H1 (cell line): ENCODE data around the gene BMPR1A. TPM values are rescaled to one million over a fixed set of nuclear protein-coding genes. Genes with fewer than 3 reads are reported as not detected.

Experiments used
- ASH2L ChIP-seq: fragments of 200-600, 300-600 bp; sonication (generic); IDR thresholded peaks from one replicate; pipeline ENCODE4 v1.7.1; 2017; ENCODE audit warnings: low read length
- SAP30 ChIP-seq: fragments of 300-600 bp; sonication (generic); IDR thresholded peaks from 2 replicates; pipeline ENCODE4 v1.7.1; 2012; ENCODE audit warnings: low read length, moderate library complexity, mild to moderate bottlenecking, inconsistent platforms; ENCODE audit not compliant: insufficient read depth, insufficient replicate concordance
- polyA plus RNA-seq, 7 experiments: library from polyadenylated mRNA; depleted of rRNA in 3 of 7; stranded (reverse) in 5 of 7; unstranded in 2 of 7; fragments of >200 nt in 5 of 7; fragments of 200-250 nt in 2 of 7; gene quantifications; 1 replicate in 5 of 7; 2 replicates in 1 of 7; 4 replicates in 1 of 7; pipeline versions ENCODE4 v1.2.1 to v1.2.3, GENCODE V29; 2011 to 2013; ENCODE audit warnings: missing spikeins in 2 of 7, mixed read lengths in 2 of 7
- total RNA-seq: library from RNA; stranded (reverse); fragmentation: NEBNext Ultra II Directional; extraction: Animal tissue kit (Norgen Biotek cat#: 25700); gene quantifications from 2 replicates; pipeline ENCODE4 v1.2.1, GENCODE V29; 2021
- TF ChIP-seq, protein P1 (sequence below), 3 experiments: IDR thresholded peaks; 1 replicate in 2 of 3; 2 replicates in 1 of 3; pipeline versions ENCODE4 v1.5.1 to v1.6.1; 2011; ENCODE audit warnings: low read length in 3 of 3, mild to moderate bottlenecking in 3 of 3, inconsistent platforms in 2 of 3, low read depth in 1 of 3, moderate library complexity in 1 of 3; ENCODE audit not compliant: insufficient read depth in 1 of 3; ENCODE audit errors: control extremely low read depth in 1 of 3

Gene BMPR1A
- total and polyA plus RNA-seq, 2 of the 8 experiments (the other 6 are each of a cell fraction or from before 2014, with no cell fraction given), result 34.4 to 129 TPM

DNA sequence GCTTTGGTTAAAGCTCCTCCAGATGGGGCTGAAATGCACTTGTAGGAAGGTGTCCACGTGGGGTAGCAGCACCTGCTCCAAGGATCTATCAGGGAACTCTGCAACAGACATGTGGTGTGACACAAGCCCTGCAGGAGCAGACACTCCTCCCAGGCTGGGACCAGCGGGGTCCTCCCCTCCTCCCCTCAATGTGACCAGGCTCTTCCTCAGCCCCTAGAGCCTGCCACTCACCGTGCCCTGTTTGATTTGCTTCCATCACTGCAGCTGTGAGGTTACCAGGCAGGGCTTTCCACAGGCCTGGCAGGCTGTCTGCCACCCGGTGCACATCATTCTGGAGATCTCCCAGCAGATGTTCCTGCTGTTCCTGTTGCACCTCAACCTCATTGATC lies 187.6 kb downstream of the BMPR1A start (continued):
- TF ChIP-seq, protein P1, sequence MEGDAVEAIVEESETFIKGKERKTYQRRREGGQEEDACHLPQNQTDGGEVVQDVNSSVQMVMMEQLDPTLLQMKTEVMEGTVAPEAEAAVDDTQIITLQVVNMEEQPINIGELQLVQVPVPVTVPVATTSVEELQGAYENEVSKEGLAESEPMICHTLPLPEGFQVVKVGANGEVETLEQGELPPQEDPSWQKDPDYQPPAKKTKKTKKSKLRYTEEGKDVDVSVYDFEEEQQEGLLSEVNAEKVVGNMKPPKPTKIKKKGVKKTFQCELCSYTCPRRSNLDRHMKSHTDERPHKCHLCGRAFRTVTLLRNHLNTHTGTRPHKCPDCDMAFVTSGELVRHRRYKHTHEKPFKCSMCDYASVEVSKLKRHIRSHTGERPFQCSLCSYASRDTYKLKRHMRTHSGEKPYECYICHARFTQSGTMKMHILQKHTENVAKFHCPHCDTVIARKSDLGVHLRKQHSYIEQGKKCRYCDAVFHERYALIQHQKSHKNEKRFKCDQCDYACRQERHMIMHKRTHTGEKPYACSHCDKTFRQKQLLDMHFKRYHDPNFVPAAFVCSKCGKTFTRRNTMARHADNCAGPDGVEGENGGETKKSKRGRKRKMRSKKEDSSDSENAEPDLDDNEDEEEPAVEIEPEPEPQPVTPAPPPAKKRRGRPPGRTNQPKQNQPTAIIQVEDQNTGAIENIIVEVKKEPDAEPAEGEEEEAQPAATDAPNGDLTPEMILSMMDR (IDR thresholded peaks at IDR 0.05; ENCODE audit: control extremely low read depth in 1 of 3, insufficient read depth in 1 of 3, low read depth in 1 of 3, low read length in 3 of 3), result no peak
- TF ChIP-seq ASH2L (no peak), SAP30 (no peak)
